SU-DHL-6 (cell line): ENCODE measurements around the gene RAD51B.
"Not testable (repeated sequence)": the region's sequence is repeated elsewhere in the genome, so short reads cannot be mapped to it uniquely, and the experiment has no call there.

Experiments used
- H2AFZ ChIP-seq: fragments of 200-600 bp; sonication (generic); 2 replicates; pipeline ENCODE4 v1.6.1; 2014; ENCODE audit warnings: low read depth, mild to moderate bottlenecking, moderate library complexity, mixed read lengths, antibody characterized with exemption, low read length; ENCODE audit not compliant: severe bottlenecking
- H3F3A ChIP-seq: fragments of 200-600 bp; shearing (Covaris generic); 2 replicates; pipeline ENCODE4 v1.6.0; 2016; ENCODE audit warnings: antibody characterized with exemption, mild to moderate bottlenecking; ENCODE audit not compliant: insufficient read depth
- H3K27ac ChIP-seq: fragments of 200-600 bp; sonication (generic); 2 replicates; pipeline ENCODE4 v1.5.1; 2016; ENCODE audit warnings: low read depth, mild to moderate bottlenecking, low read length, moderate library complexity, mixed read lengths
- H3K27me3 ChIP-seq: fragments of 200-600 bp; sonication (generic), shearing (Covaris generic); 2 replicates; pipeline ENCODE4 v1.6.0; 2014; ENCODE audit warnings: mild to moderate bottlenecking, low read length
- H3K36me3 ChIP-seq: fragments of 200-600 bp; sonication (generic); 2 replicates; pipeline ENCODE4 v1.6.1; 2014; ENCODE audit warnings: mild to moderate bottlenecking, low read length, mixed read lengths
- H3K4me2 ChIP-seq: fragments of 300-600, 200-600 bp; shearing (Covaris generic), sonication (generic); 2 replicates; pipeline ENCODE4 v1.6.0; 2014; ENCODE audit warnings: low read length, low read depth, mild to moderate bottlenecking; ENCODE audit not compliant: poor library complexity, severe bottlenecking
- H3K4me3 ChIP-seq: fragments of 200-600 bp; sonication (generic); 2 replicates; pipeline ENCODE4 v1.5.1; 2014; ENCODE audit warnings: antibody characterized with exemption, low read length, mild to moderate bottlenecking, mixed read lengths; ENCODE audit not compliant: insufficient read depth, poor library complexity, severe bottlenecking
- H3K79me2 ChIP-seq: fragments of 200-600 bp; sonication (generic); 2 replicates; pipeline ENCODE4 v1.6.1; 2014; ENCODE audit warnings: mild to moderate bottlenecking, low read length, moderate library complexity; ENCODE audit not compliant: insufficient read depth
- H3K9ac ChIP-seq: fragments of 200-600 bp; sonication (generic); 2 replicates; pipeline ENCODE4 v1.7.0; 2014; ENCODE audit warnings: mild to moderate bottlenecking, low read length
- H3K9me2 ChIP-seq: fragments of 200-600 bp; sonication (generic); replicated peaks from 2 replicates; pipeline ENCODE4 v1.6.1; 2014; ENCODE audit warnings: low read length; ENCODE audit not compliant: insufficient read depth
- H3K9me3 ChIP-seq: fragments of 200-600 bp; sonication (generic); 2 replicates; pipeline ENCODE4 v1.6.1; 2014; ENCODE audit warnings: low read length, mixed read lengths; ENCODE audit not compliant: insufficient read depth
- H4K20me1 ChIP-seq: fragments of 200-600 bp; sonication (generic); 2 replicates; pipeline ENCODE4 v1.6.1; 2014; ENCODE audit warnings: low read depth, mild to moderate bottlenecking, antibody characterized with exemption, low read length, moderate library complexity, mixed read lengths
- CTCF ChIP-seq: fragments of 200-600 bp; sonication (generic); IDR thresholded peaks from one replicate; pipeline ENCODE4 v1.5.1; 2017; ENCODE audit warnings: antibody characterized with exemption, mild to moderate bottlenecking, low read length, moderate library complexity; ENCODE audit not compliant: insufficient read depth, poor library complexity, severe bottlenecking
- EZH2phosphoT487 ChIP-seq: fragments of 200-600 bp; sonication (generic), shearing (Covaris generic); conservative IDR thresholded peaks from 2 replicates; pipeline ENCODE4 v1.6.1; 2018; ENCODE audit warnings: mild to moderate bottlenecking, antibody characterized with exemption, low read length, moderate library complexity, mixed read lengths

The RAD51B gene

GRCh38 chr14:67965696-67966095, 146.1 kb downstream of the RAD51B start:
- TF ChIP-seq CTCF (no peak), EZH2phosphoT487 (no peak)

GRCh38 chr14:67967206-67967605, 147.6 kb downstream of the RAD51B start:
- no peak overlapping the region for H3K9ac ChIP-seq
- H3K9me2 ChIP-seq, result no peaks in the 10 kb centered on the region
- H3K27ac ChIP-seq, result no peak overlapping the region
- H3K36me3 ChIP-seq, result no peaks in the 10 kb centered on the region
- no peaks in the 10 kb centered on the region for H3K9me3 ChIP-seq
- no peaks in the 10 kb centered on the region for H4K20me1 ChIP-seq
- H3K4me2 ChIP-seq, result no peak overlapping the region
- H3K27me3 ChIP-seq, result no peaks in the 10 kb centered on the region
- H3F3A ChIP-seq, result no peaks in the 10 kb centered on the region
- no peaks in the 10 kb centered on the region for H3K79me2 ChIP-seq
- H2AFZ ChIP-seq, result no peak overlapping the region
- H3K4me3 ChIP-seq, result no peak overlapping the region
- TF ChIP-seq EZH2phosphoT487 (no peak), CTCF (no peak)

More at GRCh38 chr14:67965696-67966095, 146.1 kb downstream of the RAD51B start:
- no peaks in the 10 kb centered on the region for H4K20me1 ChIP-seq
- H3K9ac ChIP-seq, result no peak overlapping the region
- no peaks in the 10 kb centered on the region for H3F3A ChIP-seq
- H3K36me3 ChIP-seq, result no peaks in the 10 kb centered on the region
- H3K4me2 ChIP-seq, result no peak overlapping the region
- H3K9me2 ChIP-seq, result no peaks in the 10 kb centered on the region
- H3K79me2 ChIP-seq, result no peaks in the 10 kb centered on the region
- H3K27me3 ChIP-seq, result no peaks in the 10 kb centered on the region
- no peak overlapping the region for H3K4me3 ChIP-seq
- no peaks in the 10 kb centered on the region for H3K9me3 ChIP-seq
- no peak overlapping the region for H3K27ac ChIP-seq
- H2AFZ ChIP-seq, result no peak overlapping the region

GRCh38 chr14:67967970-67968369, 148.4 kb downstream of the RAD51B start:
- H3F3A ChIP-seq, H4K20me1 ChIP-seq, H3K36me3 ChIP-seq, H2AFZ ChIP-seq, H3K9me3 ChIP-seq, H3K4me3 ChIP-seq, H3K9me2 ChIP-seq, H3K4me2 ChIP-seq, H3K27me3 ChIP-seq, H3K9ac ChIP-seq, H3K79me2 ChIP-seq, H3K27ac ChIP-seq: not testable (repeated sequence)

- no peaks in the 10 kb centered on the region for H3K36me3 ChIP-seq
- no peak overlapping the region for H2AFZ ChIP-seq
- no peak overlapping the region for H3K27ac ChIP-seq
- no peaks in the 10 kb centered on the region for H3K9me2 ChIP-seq
- no peaks in the 10 kb centered on the region for H3F3A ChIP-seq
- H3K4me3 ChIP-seq, result no peak overlapping the region
- no peak overlapping the region for H3K4me2 ChIP-seq
- H3K27me3 ChIP-seq, result no peaks in the 10 kb centered on the region
- H3K9ac ChIP-seq, result no peak overlapping the region
- no peaks in the 10 kb centered on the region for H4K20me1 ChIP-seq
- no peaks in the 10 kb centered on the region for H3K9me3 ChIP-seq
- TF ChIP-seq CTCF (no peak), EZH2phosphoT487 (no peak)
- no peaks in the 10 kb centered on the region for H3K79me2 ChIP-seq
Observed at GRCh38 chr14:67970923-67971322, 151.3 kb downstream of the RAD51B start.
